PC-9 (cell line): ENCODE measurements around the gene STX17.

Source experiments
- CTCF ChIP-seq: fragments of 200-600 bp; sonication (generic); conservative IDR thresholded peaks from 2 replicates; pipeline ENCODE4 v1.6.1; 2017; ENCODE audit warnings: mixed run types, antibody characterized with exemption, mild to moderate bottlenecking, moderate library complexity
- EZH2 ChIP-seq: fragments of 200-600 bp; sonication (generic); IDR thresholded peaks from 2 replicates; pipeline ENCODE4 v1.8.0; 2017; ENCODE audit warnings: antibody characterized with exemption, low read depth

GRCh38 chr9:99998266-99998665, 91.8 kb downstream of the STX17 start:
- TF ChIP-seq CTCF = no peak
- TF ChIP-seq EZH2 = no peak
